ENCODE results near the gene PRDM16. TPM values are rescaled to one million over a fixed set of nuclear protein-coding genes. Genes with fewer than 3 reads are reported as not detected.

The PRDM16 gene
- total and polyA plus RNA-seq, 2 of the 8 experiments (the other 6 are each of a cell fraction or from before 2014, with no cell fraction given): 0.39 to 0.43 TPM

DNA sequence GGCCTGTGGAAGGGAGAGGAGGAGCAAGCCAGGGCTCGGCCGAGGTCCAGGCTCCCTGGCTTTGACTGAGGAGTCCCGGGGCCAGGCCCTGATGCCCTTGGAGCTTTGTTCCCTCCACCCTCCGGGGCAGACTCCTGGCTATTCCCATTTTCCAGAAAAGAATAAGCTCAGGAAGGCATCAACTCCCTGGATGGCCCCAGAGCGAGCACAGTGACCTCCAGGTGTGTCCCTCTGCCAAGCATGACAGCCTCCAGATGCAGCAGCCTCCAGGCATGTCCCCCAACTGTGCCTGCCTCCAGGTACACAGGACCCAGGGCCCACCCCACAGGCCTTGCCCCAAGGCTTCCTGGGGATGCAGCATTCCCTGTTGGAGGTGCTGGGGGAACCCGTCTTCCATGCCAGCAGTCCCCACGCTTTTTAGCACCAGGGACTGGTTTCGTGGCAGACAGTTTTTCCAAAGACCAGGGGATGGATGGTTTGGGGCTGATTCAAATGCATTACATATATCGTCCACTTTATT is 369.7 kb downstream of the PRDM16 start (continued):
- TF ChIP-seq MAFK (IDR thresholded peaks at IDR 0.05; ENCODE audit: low read depth, low read length): no peak
- TF ChIP-seq CEBPB (IDR thresholded peaks at IDR 0.05; ENCODE audit: low read depth, low read length): no peak
- no peak for TF ChIP-seq KDM4A (IDR thresholded peaks at IDR 0.05; ENCODE audit: low read depth, low read length, severe bottlenecking)
- TF ChIP-seq RAD21 (IDR thresholded peaks at IDR 0.05 in 1 of 2, conservative IDR thresholded peaks at IDR 0.05 in 1 of 2; ENCODE audit: low read depth in 2 of 2, low read length in 2 of 2): no peak
- TF ChIP-seq, protein P1, sequence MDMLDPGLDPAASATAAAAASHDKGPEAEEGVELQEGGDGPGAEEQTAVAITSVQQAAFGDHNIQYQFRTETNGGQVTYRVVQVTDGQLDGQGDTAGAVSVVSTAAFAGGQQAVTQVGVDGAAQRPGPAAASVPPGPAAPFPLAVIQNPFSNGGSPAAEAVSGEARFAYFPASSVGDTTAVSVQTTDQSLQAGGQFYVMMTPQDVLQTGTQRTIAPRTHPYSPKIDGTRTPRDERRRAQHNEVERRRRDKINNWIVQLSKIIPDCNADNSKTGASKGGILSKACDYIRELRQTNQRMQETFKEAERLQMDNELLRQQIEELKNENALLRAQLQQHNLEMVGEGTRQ (IDR thresholded peaks at IDR 0.05; ENCODE audit: low read length): no peak
- no peak for TF ChIP-seq JUND (IDR thresholded peaks at IDR 0.05; ENCODE audit: low read length)

Measured in H1 (cell line).